Mucosa of descending colon (tissue), 3 donors: ENCODE measurements around the gene PDCD2L. TPM values are rescaled to one million over a fixed set of nuclear protein-coding genes. Genes with fewer than 3 reads are reported as not detected.
"Not testable (repeated sequence)": the region's sequence is repeated elsewhere in the genome, so short reads cannot be mapped to it uniquely, and the experiment has no call there.

Source experiments
- ATAC-seq: fragments of 200-7000 bp; cut with Tn5 transposase; one replicate; pipeline ENCODE4 v1.9.1; 2020; ENCODE audit warnings: mild to moderate bottlenecking, moderate library complexity
- DNase-seq, 3 donors: peaks; one replicate each; pipeline ENCODE4 v3.0.0-alpha.2; 2020
- H3K36me3 ChIP-seq: fragments of 200-600 bp; one replicate; pipeline ENCODE4 v1.8.0; 2021; ENCODE audit warnings: low read depth, mild to moderate bottlenecking
- H3K4me1 ChIP-seq: fragments of 200-600 bp; one replicate; pipeline ENCODE4 v1.8.0; 2021; ENCODE audit warnings: low read depth, mild to moderate bottlenecking
- H3K4me3 ChIP-seq: fragments of 200-600 bp; one replicate; pipeline ENCODE4 v1.8.0; 2021; ENCODE audit warnings: mild to moderate bottlenecking
- H3K9me3 ChIP-seq: fragments of 200-600 bp; one replicate; pipeline ENCODE4 v1.8.0; 2021; ENCODE audit warnings: mild to moderate bottlenecking
- CTCF ChIP-seq: fragments of 200-600 bp; IDR thresholded peaks from one replicate; pipeline ENCODE4 v1.8.0; 2022; ENCODE audit warnings: antibody characterized with exemption, mild to moderate bottlenecking
- intact Hi-C, 2 donors: fragments of 100-400 bp; cut with DNase I in 1 of 2; cut with micrococcal nuclease in 1 of 2; formaldehyde crosslinking; loops; one replicate each; pipeline versions ENCODE4 v1.11.0 to v1.11.1; 2022; cut with DNase I, micrococcal nuclease
- total RNA-seq, 3 donors: library from RNA; stranded (reverse); fragmentation: NEBNext Ultra II Directional in 2 of 3; extraction: Animal tissue kit (Norgen Biotek cat#: 25700) in 2 of 3; gene quantifications; one replicate each; pipeline versions ENCODE4 v1.2.1 to v1.2.4, GENCODE V29; 2021 to 2023
- donor health status: DM: no; HTN: no; CAD: no; lungs with moderate emphysema.
- donor health status: DM: no; HTN: no; CAD: no.
- donor health status: DM: no; HTN: yes; CAD: no.

PDCD2L gene
- total RNA-seq, 3 donors from 2014 or later = 6.4 to 10.5 (median 8.1) TPM

GRCh38 chr19:34364830-34365462 is 39.3 kb upstream of the PDCD2L start, which contains the start of gene GPI:
Gene GPI, plus strand, starts transcription at chr19:34365196. Its CDS starts 71 bp downstream, at chr19:34365267.
- no peaks in the 10 kb centered on the region for H3K36me3 ChIP-seq
- H3K9me3 ChIP-seq = no peaks in the 10 kb centered on the region
- DNase-seq = peak; percentile 75 to 81 (median 80)
- no peak for TF ChIP-seq CTCF
- ATAC-seq = peak; percentile 93
- intact Hi-C loops = no loop called here
- peak within 1 kb of the TSS; percentile 90 for H3K4me3 ChIP-seq
- H3K4me1 ChIP-seq = peaks cover 9% of the 10 kb centered on the region

- DNase-seq (peak; percentile 71 to 79 (median 75)), ATAC-seq (peak; percentile 67)
- intact Hi-C loops = no loop called here
- Histone ChIP-seq H3K4me1 (peaks cover 9% of the 10 kb centered on the region), H3K9me3 (no peaks in the 10 kb centered on the region), H3K4me3 (peak overlapping the region; percentile 90), H3K36me3 (no peaks in the 10 kb centered on the region)
- TF ChIP-seq CTCF = no peak
These were observed 38.5 kb upstream of the PDCD2L start for GRCh38 chr19:34365463-34366401.

GRCh38 chr19:34366738-34367623 is 37.2 kb upstream of the PDCD2L start:
- no peaks in the 10 kb centered on the region for H3K9me3 ChIP-seq
- H3K4me1 ChIP-seq = peaks cover 9% of the 10 kb centered on the region
- intact Hi-C loops = no loop called here
- no peak overlapping the region for H3K4me3 ChIP-seq
- ATAC-seq (no peak), DNase-seq (no peak)
- no peaks in the 10 kb centered on the region for H3K36me3 ChIP-seq
- no peak for TF ChIP-seq CTCF

GRCh38 chr19:34367624-34367957 is 36.6 kb upstream of the PDCD2L start:
- peaks cover 9% of the 10 kb centered on the region for H3K4me1 ChIP-seq
- no peak for ATAC-seq
- H3K4me3 ChIP-seq = no peak overlapping the region
- no peak for TF ChIP-seq CTCF
- H3K36me3 ChIP-seq = no peaks in the 10 kb centered on the region
- DNase-seq = no peak
- H3K9me3 ChIP-seq = no peaks in the 10 kb centered on the region
- intact Hi-C loops = no loop called here

- Histone ChIP-seq H3K9me3 (no peaks in the 10 kb centered on the region), H3K36me3 (no peaks in the 10 kb centered on the region), H3K4me1 (peaks cover 9% of the 10 kb centered on the region), H3K4me3 (no peak overlapping the region)
- DNase-seq (no peak), ATAC-seq (no peak)
- TF ChIP-seq CTCF = no peak
- intact Hi-C loops = no loop called here
These were observed 35.9 kb upstream of the PDCD2L start for GRCh38 chr19:34368338-34368737.

GRCh38 chr19:34369166-34369565 is 35.0 kb upstream of the PDCD2L start:
- intact Hi-C loops, H3K36me3 ChIP-seq, DNase-seq: not testable (repeated sequence)

More at GRCh38 chr19:34369166-34369565, 35.0 kb upstream of the PDCD2L start:
- not testable (repeated sequence) for H3K4me3 ChIP-seq, H3K4me1 ChIP-seq, ATAC-seq, H3K9me3 ChIP-seq
